ENCODE measurements around the gene NOVA2. TPM values are rescaled to one million over a fixed set of nuclear protein-coding genes. Genes with fewer than 3 reads are reported as not detected.

Gene NOVA2
- total and polyA plus RNA-seq, 2 donors (not counting 3 experiments of a cell fraction or from before 2014, with no cell fraction given): 5.6 to 34.2 TPM

GRCh38 chr19:45981350-45981749 lies 7.7 kb upstream of the NOVA2 start:
- dilution Hi-C loops (cut with MboI; ENCODE audit: extremely low pct_ligation_motif_present, low sequenced_read_pairs) (no loop called here), intact Hi-C loops (cut with micrococcal nuclease) (no loop called here)
- Histone ChIP-seq H3K79me2 (ENCODE audit: control insufficient read depth, insufficient read depth, low read length) (no peaks in the 10 kb centered on the region), H3K27me3 (ENCODE audit: control insufficient read depth in 2 of 2, insufficient read depth in 2 of 2, low read length in 2 of 2) (peaks cover 2% of the 10 kb centered on the region in 2 experiments), H3K27ac (ENCODE audit: insufficient read depth, low read depth, low read length) (no peak overlapping the region), H3K36me3 (ENCODE audit: control insufficient read depth in 2 of 2, extremely low read depth in 1 of 2, insufficient read depth in 2 of 2, low read length in 2 of 2) (no peaks in the 10 kb centered on the region), H3K9me1 (replicated peaks; ENCODE audit: control insufficient read depth, extremely low read depth, insufficient read depth, low read length) (no peaks in the 10 kb centered on the region), H3K9me3 (replicated peaks; ENCODE audit: control insufficient read depth, insufficient read depth, low read length) (no peaks in the 10 kb centered on the region), H3K4me2 (ENCODE audit: insufficient read depth, low read length) (no peak overlapping the region), H4K20me1 (replicated peaks; ENCODE audit: control insufficient read depth, extremely low read depth, insufficient read depth, low read length) (no peaks in the 10 kb centered on the region), H3K4me3 (replicated peaks in 1 of 3; ENCODE audit: insufficient read depth in 1 of 3, low read depth in 1 of 3, low read length in 3 of 3) (no peak overlapping the region), H3K4me1 (ENCODE audit: control insufficient read depth, extremely low read depth, insufficient read depth, low read length) (no peaks in the 10 kb centered on the region), H3K9ac (replicated peaks; ENCODE audit: extremely low read depth, insufficient read depth, low read length) (no peak overlapping the region), H2AFZ (ENCODE audit: low read depth, low read length) (no peak overlapping the region)
- TF ChIP-seq MYC (IDR thresholded peaks at IDR 0.05; ENCODE audit: low read depth, low read length) (no peak), GATA2 (IDR thresholded peaks at IDR 0.05; ENCODE audit: insufficient read depth, insufficient read length, low read depth, low read length) (no peak), EZH2 (IDR thresholded peaks at IDR 0.05; ENCODE audit: borderline replicate concordance, low read depth, low read length, severe bottlenecking) (no peak), JUN (IDR thresholded peaks at IDR 0.05; ENCODE audit: borderline replicate concordance, insufficient read depth, insufficient read length, low read depth) (no peak), CTCF (IDR thresholded peaks at IDR 0.05; ENCODE audit: extremely low read depth in 1 of 2, insufficient read depth in 1 of 2, low read depth in 1 of 2, low read length in 2 of 2) (no peak), POLR2AphosphoS5 (IDR thresholded peaks at IDR 0.05; ENCODE audit: insufficient read depth, low read depth, low read length) (no peak), FOS (IDR thresholded peaks at IDR 0.05; ENCODE audit: borderline replicate concordance, insufficient read depth, low read length) (no peak), POLR2A (IDR thresholded peaks at IDR 0.05; ENCODE audit: low read depth, low read length) (no peak), MAX (IDR thresholded peaks at IDR 0.05; ENCODE audit: insufficient read depth, insufficient read length) (no peak)
- DNase-seq (ENCODE audit: low read depth, low spot score) (no peak), FAIRE-seq (no peak)
- ChIA-PET CTCF (no interaction called here), POLR2A (no interaction called here)
- no TSS peak for BruUV-seq (replicated peaks)
